Peyer's patch (tissue), 4 donors: Measurements from ENCODE around the gene TACC2.

Experiments used
- POLR2A ChIP-seq, 2 donors: fragments of 450-650 bp; IDR thresholded peaks; one replicate each; pipeline ENCODE4 v1.5.1; 2017; ENCODE audit warnings: antibody characterized with exemption in 2 of 2, mild to moderate bottlenecking in 2 of 2, moderate library complexity in 2 of 2
- TF ChIP-seq, protein P1 (sequence below), 6 experiments: fragments of 450-650 bp in 4 of 6; fragments of 200-600 bp in 2 of 6; sonication (generic) in 1 of 6; IDR thresholded peaks; one replicate each; pipeline ENCODE4 v1.5.1; 2017 to 2019; ENCODE audit warnings: antibody characterized with exemption in 6 of 6, mild to moderate bottlenecking in 3 of 6, moderate library complexity in 1 of 6

DNA sequence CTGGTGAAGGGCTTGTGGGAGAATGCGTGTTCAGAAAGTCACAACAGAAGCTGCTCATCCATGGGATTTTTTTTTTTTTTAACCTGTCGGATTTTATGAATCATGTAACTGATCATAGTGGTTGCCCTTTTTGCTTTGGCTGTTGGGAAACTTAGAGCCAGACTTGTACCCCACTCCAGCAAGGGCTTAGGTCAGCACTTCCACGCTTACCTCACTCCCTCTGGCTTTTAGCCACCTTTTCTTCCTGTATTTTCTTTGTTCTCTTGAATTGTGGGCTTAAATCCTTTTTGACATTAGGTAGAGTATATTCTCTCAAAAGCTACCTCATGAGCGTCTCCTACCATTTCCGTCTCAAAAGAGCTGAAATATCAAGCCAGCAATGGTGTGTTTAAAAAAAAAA lies 168.5 kb downstream of the TACC2 start:
- TF ChIP-seq, protein P1, sequence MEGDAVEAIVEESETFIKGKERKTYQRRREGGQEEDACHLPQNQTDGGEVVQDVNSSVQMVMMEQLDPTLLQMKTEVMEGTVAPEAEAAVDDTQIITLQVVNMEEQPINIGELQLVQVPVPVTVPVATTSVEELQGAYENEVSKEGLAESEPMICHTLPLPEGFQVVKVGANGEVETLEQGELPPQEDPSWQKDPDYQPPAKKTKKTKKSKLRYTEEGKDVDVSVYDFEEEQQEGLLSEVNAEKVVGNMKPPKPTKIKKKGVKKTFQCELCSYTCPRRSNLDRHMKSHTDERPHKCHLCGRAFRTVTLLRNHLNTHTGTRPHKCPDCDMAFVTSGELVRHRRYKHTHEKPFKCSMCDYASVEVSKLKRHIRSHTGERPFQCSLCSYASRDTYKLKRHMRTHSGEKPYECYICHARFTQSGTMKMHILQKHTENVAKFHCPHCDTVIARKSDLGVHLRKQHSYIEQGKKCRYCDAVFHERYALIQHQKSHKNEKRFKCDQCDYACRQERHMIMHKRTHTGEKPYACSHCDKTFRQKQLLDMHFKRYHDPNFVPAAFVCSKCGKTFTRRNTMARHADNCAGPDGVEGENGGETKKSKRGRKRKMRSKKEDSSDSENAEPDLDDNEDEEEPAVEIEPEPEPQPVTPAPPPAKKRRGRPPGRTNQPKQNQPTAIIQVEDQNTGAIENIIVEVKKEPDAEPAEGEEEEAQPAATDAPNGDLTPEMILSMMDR (IDR thresholded peaks at IDR 0.05), result no peak
- TF ChIP-seq POLR2A (IDR thresholded peaks at IDR 0.05), result no peak
